Lower leg skin (tissue), 4 donors: Measurements from ENCODE around the gene PCP2. TPM values are rescaled to one million over a fixed set of nuclear protein-coding genes. Genes with fewer than 3 reads are reported as not detected.

Experiments used
- DNase-seq, 2 donors: peaks; one replicate each; pipeline ENCODE4 v3.0.0-alpha.2; 2019; ENCODE audit warnings: low spot score in 2 of 2
- H3K4me3 ChIP-seq: fragments of 200-600 bp; sonication (generic); 2 replicates; pipeline ENCODE4 v1.5.1; 2017; ENCODE audit warnings: mild to moderate bottlenecking, low read depth; ENCODE audit not compliant: poor library complexity, severe bottlenecking
- POLR2A ChIP-seq, 2 donors: fragments of 450-650 bp; IDR thresholded peaks; one replicate each; pipeline ENCODE4 v1.6.1; 2016 to 2017; ENCODE audit warnings: antibody characterized with exemption in 2 of 2, mild to moderate bottlenecking in 1 of 2, moderate library complexity in 1 of 2
- WGBS, 2 donors: methylation state at CpG; one replicate each; pipeline ENCODE4 v1.1.5; 2018; 5-methylcytosine and 5-hydroxymethylcytosine counted together
- intact Hi-C: fragments of 100-400 bp; cut with DNase I; formaldehyde crosslinking; loops from one replicate; pipeline ENCODE4 v1.15.0; 2023; ENCODE audit warnings: low total_unique reads
- total RNA-seq, 4 donors: library from RNA; depleted of rRNA; stranded (reverse); fragments of >200 nt; gene quantifications; one replicate each; pipeline ENCODE4 v1.1.0, GENCODE V29; 2016
- TF ChIP-seq, protein P1 (sequence below), 3 donors: fragments of 450-650 bp; IDR thresholded peaks; one replicate each; pipeline ENCODE4 v1.5.1; 2016; ENCODE audit warnings: antibody characterized with exemption in 3 of 3, mild to moderate bottlenecking in 3 of 3, moderate library complexity in 2 of 3

The PCP2 gene
- total RNA-seq, 4 donors from 2014 or later = 1.1 to 6.5 (median 4.2) TPM; not detected in 1

GRCh38 chr19:7617735-7618134 is 15.8 kb downstream of the PCP2 start:
- DNase-seq = no peak
- TF ChIP-seq POLR2A (IDR thresholded peaks at IDR 0.05) = no peak
- TF ChIP-seq, protein P1, sequence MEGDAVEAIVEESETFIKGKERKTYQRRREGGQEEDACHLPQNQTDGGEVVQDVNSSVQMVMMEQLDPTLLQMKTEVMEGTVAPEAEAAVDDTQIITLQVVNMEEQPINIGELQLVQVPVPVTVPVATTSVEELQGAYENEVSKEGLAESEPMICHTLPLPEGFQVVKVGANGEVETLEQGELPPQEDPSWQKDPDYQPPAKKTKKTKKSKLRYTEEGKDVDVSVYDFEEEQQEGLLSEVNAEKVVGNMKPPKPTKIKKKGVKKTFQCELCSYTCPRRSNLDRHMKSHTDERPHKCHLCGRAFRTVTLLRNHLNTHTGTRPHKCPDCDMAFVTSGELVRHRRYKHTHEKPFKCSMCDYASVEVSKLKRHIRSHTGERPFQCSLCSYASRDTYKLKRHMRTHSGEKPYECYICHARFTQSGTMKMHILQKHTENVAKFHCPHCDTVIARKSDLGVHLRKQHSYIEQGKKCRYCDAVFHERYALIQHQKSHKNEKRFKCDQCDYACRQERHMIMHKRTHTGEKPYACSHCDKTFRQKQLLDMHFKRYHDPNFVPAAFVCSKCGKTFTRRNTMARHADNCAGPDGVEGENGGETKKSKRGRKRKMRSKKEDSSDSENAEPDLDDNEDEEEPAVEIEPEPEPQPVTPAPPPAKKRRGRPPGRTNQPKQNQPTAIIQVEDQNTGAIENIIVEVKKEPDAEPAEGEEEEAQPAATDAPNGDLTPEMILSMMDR (IDR thresholded peaks at IDR 0.05) = no peak
- WGBS, 2 donors = 81 to 88% methylated on average over 18 to 28 of the region's 28 CpGs
- intact Hi-C loops = no loop called here
- no peak overlapping the region for H3K4me3 ChIP-seq

DNA sequence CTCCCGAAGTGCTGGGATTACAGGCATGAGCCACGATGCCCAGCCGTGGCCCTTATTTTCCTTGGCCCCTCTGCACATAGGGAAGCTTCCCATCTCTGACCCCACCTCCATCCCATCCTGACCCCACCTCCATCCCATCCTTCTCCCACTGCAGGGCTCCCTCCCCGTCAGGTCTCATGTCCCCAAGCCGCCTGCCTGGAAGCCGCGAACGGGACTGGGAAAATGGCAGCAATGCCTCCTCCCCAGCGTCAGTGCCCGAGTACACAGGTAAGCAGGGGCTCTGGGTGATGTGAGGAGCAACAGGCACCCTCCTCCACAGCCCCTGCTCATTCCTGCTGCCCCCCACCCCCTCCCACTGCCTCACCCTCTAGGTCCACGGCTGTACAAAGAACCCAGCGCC is 16.3 kb downstream of the PCP2 start:
- H3K4me3 ChIP-seq = no peak overlapping the region
- no peak for DNase-seq
- intact Hi-C loops = no loop called here
- no peak for TF ChIP-seq POLR2A (IDR thresholded peaks at IDR 0.05)
- TF ChIP-seq, protein P1 (IDR thresholded peaks at IDR 0.05) = no peak
- 89 to 93% methylated on average over 12 of the region's 12 CpGs for WGBS, 2 donors

GRCh38 chr19:7614859-7615741 is 18.4 kb downstream of the PCP2 start:
- DNase-seq = no peak
- WGBS, 2 donors = 88 to 91% methylated on average over 50 to 59 of the region's 59 CpGs
- no peak overlapping the region for H3K4me3 ChIP-seq
- no peak for TF ChIP-seq POLR2A (IDR thresholded peaks at IDR 0.05)
- TF ChIP-seq, protein P1 (IDR thresholded peaks at IDR 0.05) = no peak
- intact Hi-C loops = no loop called here

GRCh38 chr19:7612282-7613274 is 20.9 kb downstream of the PCP2 start:
- intact Hi-C loops = no loop called here
- 90 to 92% methylated on average over 60 to 70 of the region's 81 CpGs for WGBS, 2 donors
- no peak overlapping the region for H3K4me3 ChIP-seq
- TF ChIP-seq, protein P1 (IDR thresholded peaks at IDR 0.05) = no peak
- no peak for TF ChIP-seq POLR2A (IDR thresholded peaks at IDR 0.05)
- no peak for DNase-seq

DNA sequence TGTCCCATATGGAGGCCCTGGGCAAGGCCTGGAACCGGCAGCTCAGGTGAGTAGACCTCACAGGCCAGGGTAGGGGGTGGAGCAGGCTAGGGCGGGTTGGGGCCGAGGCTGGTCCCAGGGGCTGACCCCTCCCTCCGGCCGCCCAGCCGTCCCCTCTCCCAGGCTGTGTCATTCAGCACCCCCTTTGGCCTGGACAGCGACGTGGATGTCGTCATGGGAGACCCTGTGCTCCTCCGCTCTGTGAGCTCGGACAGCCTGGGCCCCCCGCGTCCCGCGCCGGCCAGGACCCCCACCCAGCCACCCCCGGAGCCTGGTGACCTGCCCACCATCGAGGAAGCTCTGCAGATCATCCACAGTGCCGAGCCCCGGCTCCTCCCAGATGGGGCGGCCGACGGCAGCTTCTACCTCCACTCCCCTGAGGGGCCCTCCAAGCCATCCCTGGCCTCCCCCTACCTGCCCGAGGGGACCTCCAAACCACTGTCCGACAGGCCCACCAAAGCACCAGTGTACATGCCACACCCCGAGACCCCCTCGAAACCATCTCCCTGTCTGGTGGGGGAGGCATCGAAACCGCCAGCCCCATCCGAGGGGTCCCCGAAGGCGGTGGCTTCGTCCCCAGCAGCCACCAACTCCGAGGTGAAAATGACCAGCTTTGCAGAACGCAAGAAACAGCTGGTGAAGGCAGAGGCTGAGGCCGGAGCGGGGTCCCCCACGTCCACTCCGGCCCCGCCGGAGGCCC is 21.8 kb downstream of the PCP2 start:
- no peak for DNase-seq
- intact Hi-C loops = no loop called here
- no peak overlapping the region for H3K4me3 ChIP-seq
- TF ChIP-seq, protein P1 (IDR thresholded peaks at IDR 0.05) = no peak
- no peak for TF ChIP-seq POLR2A (IDR thresholded peaks at IDR 0.05)
- 89 to 94% methylated on average over 31 of the region's 41 CpGs for WGBS, 2 donors
